Muscle layer of colon (tissue), 2 donors: ENCODE results near the gene OXCT2.
"Not testable (repeated sequence)": the region's sequence is repeated elsewhere in the genome, so short reads cannot be mapped to it uniquely, and the experiment has no call there.

Experiments
- H3K27ac ChIP-seq: one replicate; pipeline ENCODE4 v1.7.0; 2013; ENCODE audit warnings: low read depth, mild to moderate bottlenecking, low read length, moderate library complexity
- H3K27me3 ChIP-seq, 2 donors: one replicate each; pipeline ENCODE4 v1.7.0; 2013; ENCODE audit warnings: low read length in 2 of 2, mild to moderate bottlenecking in 2 of 2; ENCODE audit not compliant: insufficient read depth in 2 of 2, control insufficient read depth in 1 of 2
- H3K36me3 ChIP-seq: one replicate; pipeline ENCODE4 v1.7.0; 2013; ENCODE audit warnings: mild to moderate bottlenecking, low read length; ENCODE audit not compliant: insufficient read depth
- H3K4me1 ChIP-seq: one replicate; pipeline ENCODE4 v1.7.0; 2013; ENCODE audit warnings: mild to moderate bottlenecking, low read length; ENCODE audit not compliant: insufficient read depth
- H3K4me3 ChIP-seq, 2 donors: one replicate each; pipeline ENCODE4 v1.7.0; 2013; ENCODE audit warnings: low read length in 2 of 2, low read depth in 1 of 2, mild to moderate bottlenecking in 1 of 2, moderate library complexity in 1 of 2
- H3K9ac ChIP-seq: one replicate; pipeline ENCODE4 v1.7.0; 2013; ENCODE audit warnings: low read length
- H3K9me3 ChIP-seq: one replicate; pipeline ENCODE4 v1.7.0; 2013; ENCODE audit warnings: mild to moderate bottlenecking, low read length
- donor health status: abdominal sarcoma.
- donor health status: Adenocarcinoma of cecum.

The OXCT2 gene

DNA sequence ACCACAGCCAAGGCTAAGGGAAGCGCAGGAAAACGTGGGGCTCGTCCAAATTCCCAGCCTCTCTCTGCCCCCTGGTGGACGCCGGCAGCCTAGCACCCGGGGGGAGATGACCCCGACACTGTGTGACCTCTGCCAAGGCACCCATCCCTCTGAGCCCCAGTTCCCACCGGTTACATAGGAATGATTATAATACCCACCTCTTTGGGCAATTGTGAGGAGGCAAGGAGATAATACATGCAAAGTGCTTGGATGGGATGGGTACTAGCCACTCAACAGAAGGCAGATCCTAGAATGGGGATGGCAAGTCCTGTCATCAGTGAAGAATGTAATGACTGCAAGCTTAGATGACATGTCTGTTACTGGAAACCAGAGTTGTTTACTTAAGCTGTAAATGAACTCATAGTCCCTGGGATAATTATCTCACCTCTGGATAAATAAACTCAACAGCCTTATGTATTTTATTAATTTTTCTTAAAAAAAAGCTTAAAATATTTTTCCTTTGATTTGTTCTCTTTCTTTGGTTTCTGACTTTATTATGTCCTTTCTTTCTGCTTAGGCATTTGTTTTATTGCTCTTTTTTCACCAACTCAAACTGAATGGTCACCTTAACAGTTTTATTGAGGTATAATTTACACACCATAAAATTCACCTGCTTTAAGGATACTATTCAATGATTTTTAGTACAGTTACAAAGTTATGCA lies 28.8 kb upstream of the OXCT2 start:
- Histone ChIP-seq H3K9ac (no peak overlapping the region), H3K9me3 (no peaks in the 10 kb centered on the region), H3K4me3 (no peak overlapping the region), H3K36me3 (no peaks in the 10 kb centered on the region), H3K4me1 (no peaks in the 10 kb centered on the region), H3K27me3 (no peaks in the 10 kb centered on the region), H3K27ac (no peak overlapping the region)

DNA sequence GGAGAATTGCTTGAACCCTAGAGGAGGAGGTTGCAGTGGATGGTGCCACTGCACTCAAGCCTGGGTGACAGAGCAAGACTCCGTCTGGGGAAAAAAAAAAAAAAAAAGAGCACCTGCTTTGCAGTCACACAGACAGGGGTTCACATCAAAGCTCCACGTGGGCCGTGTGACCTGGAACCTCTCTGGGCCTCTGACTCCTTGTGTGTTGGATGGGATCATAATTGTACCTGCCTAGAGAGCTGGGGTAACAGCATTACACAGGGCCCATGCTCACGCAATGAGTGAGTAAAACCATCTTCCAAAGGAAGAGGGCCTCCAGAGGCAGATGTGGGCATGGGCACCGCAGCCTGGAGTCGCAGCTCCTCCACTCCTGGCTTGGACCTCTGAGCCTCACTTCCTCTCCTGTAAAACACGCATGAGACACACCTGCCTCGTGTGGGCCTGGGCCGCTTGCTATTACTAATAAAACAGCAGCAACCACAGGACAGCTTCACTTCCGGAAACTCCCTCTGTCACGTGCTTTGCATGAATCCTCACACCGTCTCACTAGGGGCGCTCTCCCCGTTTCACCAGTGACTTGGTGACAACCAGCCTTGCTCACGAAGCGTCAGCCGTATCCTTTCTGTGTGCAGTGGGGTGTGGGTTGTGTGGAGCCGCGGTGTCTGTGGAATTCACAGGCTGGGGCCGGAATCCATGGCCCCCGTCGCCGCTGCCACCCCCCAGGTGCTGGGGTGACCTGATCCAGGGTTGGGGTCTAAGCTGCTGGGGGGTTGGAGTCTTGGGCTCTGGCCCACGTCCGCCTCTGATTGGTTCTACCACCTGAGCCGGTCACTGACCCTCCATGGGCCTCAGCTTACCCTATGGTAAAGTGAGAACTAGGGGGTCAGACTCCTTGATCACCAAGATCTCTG lies 28.0 kb upstream of the OXCT2 start:
- H3K9me3 ChIP-seq, H3K27me3 ChIP-seq, H3K4me3 ChIP-seq, H3K9ac ChIP-seq, H3K4me1 ChIP-seq, H3K36me3 ChIP-seq, H3K27ac ChIP-seq: not testable (repeated sequence)

- H3K9me3 ChIP-seq: no peaks in the 10 kb centered on the region
- no peaks in the 10 kb centered on the region for H3K4me1 ChIP-seq
- no peak overlapping the region for H3K4me3 ChIP-seq
- H3K27ac ChIP-seq: no peak overlapping the region
- no peaks in the 10 kb centered on the region for H3K27me3 ChIP-seq
- H3K9ac ChIP-seq: no peak overlapping the region
- H3K36me3 ChIP-seq: no peaks in the 10 kb centered on the region
These were observed 24.5 kb upstream of the OXCT2 start for GRCh38 chr1:39795651-39796050.

DNA sequence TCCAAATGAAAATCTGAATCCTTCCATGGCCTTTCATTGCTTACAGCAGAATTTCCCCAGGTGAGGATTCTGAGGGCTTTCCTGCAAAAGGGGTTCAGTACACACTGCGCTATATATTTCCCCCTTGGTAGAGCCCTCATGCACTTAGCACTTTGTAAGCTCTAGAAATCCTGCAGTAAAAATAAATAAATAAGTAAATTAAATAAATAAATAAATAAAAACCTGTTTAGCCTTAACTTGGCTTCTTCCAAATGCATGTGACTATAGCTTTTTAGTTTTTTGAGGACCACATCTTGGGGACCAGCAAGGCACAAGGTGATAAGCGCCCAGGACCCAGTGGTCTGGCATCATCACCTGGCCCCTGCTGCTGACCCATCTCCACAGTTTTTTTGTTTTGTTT lies 20.7 kb upstream of the OXCT2 start:
- H3K36me3 ChIP-seq: no peaks in the 10 kb centered on the region

GRCh38 chr1:39789571-39790110 lies 18.5 kb upstream of the OXCT2 start:
- H3K36me3 ChIP-seq: no peaks in the 10 kb centered on the region
- no peaks in the 10 kb centered on the region for H3K9me3 ChIP-seq
- no peak overlapping the region for H3K27ac ChIP-seq
- peaks cover 0 to 9% of the 10 kb centered on the region in 2 donors for H3K27me3 ChIP-seq
- H3K9ac ChIP-seq: no peak overlapping the region
- peak overlapping the region in 1 of 2 donors; percentile 2 for H3K4me3 ChIP-seq
- no peaks in the 10 kb centered on the region for H3K4me1 ChIP-seq

More for the DNA sequence above, 20.7 kb upstream of the OXCT2 start:
- H3K27me3 ChIP-seq: peaks cover 0 to 9% of the 10 kb centered on the region in 2 donors
- no peak overlapping the region for H3K4me3 ChIP-seq
- H3K9ac ChIP-seq: no peak overlapping the region
- no peak overlapping the region for H3K27ac ChIP-seq
- H3K4me1 ChIP-seq: no peaks in the 10 kb centered on the region
- H3K9me3 ChIP-seq: no peaks in the 10 kb centered on the region

DNA sequence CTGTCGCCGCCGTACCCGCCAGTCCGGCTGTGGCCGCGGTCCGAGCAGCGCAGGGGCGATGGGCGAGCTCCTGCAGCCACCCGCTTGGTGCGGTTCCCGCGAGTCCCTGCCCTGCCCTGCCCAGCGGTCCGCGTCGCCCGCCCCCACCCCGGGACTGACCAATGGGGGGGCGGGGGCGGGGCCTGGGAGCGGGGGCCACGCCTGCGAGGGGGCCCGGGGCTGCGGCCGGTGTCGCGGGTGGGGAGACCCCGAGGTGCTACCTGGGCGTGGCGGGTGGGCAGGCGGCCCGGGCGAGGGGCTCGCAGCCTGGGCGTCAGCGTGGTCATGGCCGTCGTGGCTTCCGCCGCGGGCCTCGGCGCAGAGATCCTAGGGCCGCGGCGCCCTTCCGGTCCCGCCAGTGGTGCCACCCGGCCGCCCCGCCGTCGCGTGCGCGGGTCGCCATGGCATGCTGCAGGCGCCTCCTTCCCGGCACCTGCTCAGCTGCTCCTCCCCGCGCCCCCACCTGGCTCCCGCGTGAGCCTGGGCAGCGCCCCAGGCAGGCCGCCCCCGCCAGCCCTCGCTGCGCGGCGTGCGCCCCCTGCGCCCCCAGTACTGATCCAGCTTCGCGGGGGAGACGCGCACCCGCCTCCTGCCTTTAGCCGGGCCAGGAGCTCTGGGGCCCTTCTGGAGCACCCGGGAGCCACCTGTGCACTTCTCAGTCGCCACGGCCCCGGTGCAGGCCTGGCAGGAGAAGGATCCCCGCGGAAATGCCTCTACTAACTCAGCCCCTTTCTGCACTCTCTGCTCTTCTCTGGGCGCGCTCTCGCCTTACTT lies 17.8 kb upstream of the OXCT2 start, which contains the start of gene BMP8B:
Gene BMP8B (minus strand): TSS at position 108 of the 813 bp plus-strand sequence. CDS start 380 bp downstream, outside the sequence.
- Histone ChIP-seq H3K4me1 (no peaks in the 10 kb centered on the region), H3K27ac (no peak within 1 kb of the TSS), H3K9me3 (no peaks in the 10 kb centered on the region), H3K27me3 (peaks cover 0 to 9% of the 10 kb centered on the region in 2 donors), H3K9ac (no peak within 1 kb of the TSS), H3K4me3 (peak within 1 kb of the TSS in 1 of 2 donors; percentile 2), H3K36me3 (no peaks in the 10 kb centered on the region)

- no peaks in the 10 kb centered on the region for H3K9me3 ChIP-seq
- H3K4me3 ChIP-seq: no peak overlapping the region
- H3K9ac ChIP-seq: no peak overlapping the region
- H3K27ac ChIP-seq: no peak overlapping the region
- no peaks in the 10 kb centered on the region for H3K4me1 ChIP-seq
- peaks cover 0 to 9% of the 10 kb centered on the region in 2 donors for H3K27me3 ChIP-seq
- H3K36me3 ChIP-seq: no peaks in the 10 kb centered on the region
These were observed 17.2 kb upstream of the OXCT2 start for GRCh38 chr1:39788426-39788757.

GRCh38 chr1:39787964-39788363 lies 16.8 kb upstream of the OXCT2 start:
- not testable (repeated sequence) for H3K9me3 ChIP-seq, H3K4me1 ChIP-seq, H3K4me3 ChIP-seq, H3K36me3 ChIP-seq, H3K27me3 ChIP-seq, H3K27ac ChIP-seq, H3K9ac ChIP-seq

DNA sequence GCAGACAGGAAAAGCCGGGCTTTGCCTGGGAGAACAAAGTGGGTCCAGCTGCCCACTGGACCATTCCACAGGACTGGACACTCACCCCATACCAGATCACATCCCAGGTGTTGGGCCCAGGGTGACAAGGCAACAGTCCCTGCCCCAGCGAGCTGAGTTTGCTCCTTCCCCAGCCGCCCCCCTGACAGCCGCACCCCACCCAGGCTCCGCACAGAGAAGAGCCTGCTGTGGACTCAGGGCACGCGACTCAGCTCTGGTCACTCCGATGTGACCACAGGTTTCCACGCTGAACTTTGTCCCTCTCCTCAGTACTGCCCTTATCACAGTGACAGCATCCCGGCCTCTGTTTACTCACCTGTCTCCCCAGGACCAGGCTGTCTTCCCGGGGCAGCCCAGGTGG lies 16.3 kb upstream of the OXCT2 start:
- Histone ChIP-seq H3K27ac (no peak overlapping the region), H3K9ac (no peak overlapping the region), H3K36me3 (no peaks in the 10 kb centered on the region), H3K4me3 (no peak overlapping the region), H3K4me1 (no peaks in the 10 kb centered on the region), H3K27me3 (peaks cover 0 to 9% of the 10 kb centered on the region in 2 donors), H3K9me3 (no peaks in the 10 kb centered on the region)

DNA sequence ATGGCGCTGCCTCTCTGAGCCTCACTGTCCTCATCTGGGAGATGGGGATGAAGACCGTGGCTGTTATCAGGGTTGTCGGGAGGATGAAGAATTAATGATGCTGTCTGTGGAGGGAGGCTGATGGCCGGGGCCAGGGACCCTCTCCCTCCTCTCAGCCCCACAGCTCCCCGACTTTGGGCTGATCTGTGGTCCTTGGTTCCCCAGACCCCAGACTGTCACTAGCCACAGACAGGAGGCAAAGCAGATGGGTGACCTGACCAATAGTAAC lies 15.9 kb upstream of the OXCT2 start:
- H3K36me3 ChIP-seq, H3K9me3 ChIP-seq, H3K9ac ChIP-seq, H3K27me3 ChIP-seq, H3K4me1 ChIP-seq, H3K27ac ChIP-seq, H3K4me3 ChIP-seq: not testable (repeated sequence)
